Skin of body (tissue), 2 donors: ENCODE results near the gene NRSN2. TPM values are rescaled to one million over a fixed set of nuclear protein-coding genes. Genes with fewer than 3 reads are reported as not detected.

ENCODE experiments used
- DNase-seq: peaks from one replicate; lab custom pipeline; 2025; lab: John Stamatoyannopoulos, UW
- total RNA-seq: library from RNA; depleted of rRNA; stranded (reverse); fragments of >200 nt; gene quantifications from one replicate; pipeline ENCODE4 v1.2.3, GENCODE V29; 2014

NRSN2 gene
- total RNA-seq, 1 donor from 2014 or later = 7.0 TPM

GRCh38 chr20:396619-397431 lies 49.9 kb downstream of the NRSN2 start:
- DNase-seq = no peak

GRCh38 chr20:397432-398237 lies 50.7 kb downstream of the NRSN2 start:
- DNase-seq = no peak

- no peak for DNase-seq
Observed at GRCh38 chr20:399182-399707, 52.3 kb downstream of the NRSN2 start.

- no peak for DNase-seq
Observed at GRCh38 chr20:400128-400453, 53.2 kb downstream of the NRSN2 start.

GRCh38 chr20:400454-401275 lies 53.8 kb downstream of the NRSN2 start:
- no peak for DNase-seq

- DNase-seq = no peak
Observed at GRCh38 chr20:401682-402495, 55.0 kb downstream of the NRSN2 start.

- DNase-seq = no peak
Observed at GRCh38 chr20:402496-402885, 55.6 kb downstream of the NRSN2 start.

GRCh38 chr20:402898-403581 lies 56.1 kb downstream of the NRSN2 start:
- DNase-seq = no peak

GRCh38 chr20:403582-403957 lies 56.7 kb downstream of the NRSN2 start:
- DNase-seq = no peak

- DNase-seq = no peak
Observed at GRCh38 chr20:404088-404487, 57.2 kb downstream of the NRSN2 start.

Other genes starting within 250 kb of the NRSN2 start
- gene DEFB126, start 204.5 kb upstream of the NRSN2 start, total RNA-seq = not detected
- not detected for gene DEFB127, start 189.7 kb upstream of the NRSN2 start, total RNA-seq
- gene DEFB128, start 157.4 kb upstream of the NRSN2 start, total RNA-seq = not detected
- gene DEFB129, start 119.9 kb upstream of the NRSN2 start, total RNA-seq = not detected
- gene DEFB132, start 89.4 kb upstream of the NRSN2 start, total RNA-seq = not detected
- gene C20orf96, start 56.4 kb upstream of the NRSN2 start, total RNA-seq = 4.6 TPM
- 20.7 TPM for gene ZCCHC3, start 49.5 kb upstream of the NRSN2 start, total RNA-seq
- 3.6 TPM for gene SOX12, start 21.6 kb upstream of the NRSN2 start, total RNA-seq
- 3.7 TPM for gene TRIB3, start 33.6 kb downstream of the NRSN2 start, total RNA-seq
- 34.0 TPM for gene RBCK1, start 61.2 kb downstream of the NRSN2 start, total RNA-seq
- gene TBC1D20, start 115.4 kb downstream of the NRSN2 start, total RNA-seq = 22.9 TPM
- gene CSNK2A1, start 196.7 kb downstream of the NRSN2 start, total RNA-seq = 123 TPM